C4-2B (cell line): Measurements from ENCODE around the gene DVL1.
"Not testable (repeated sequence)": the region's sequence is repeated elsewhere in the genome, so short reads cannot be mapped to it uniquely, and the experiment has no call there.

ENCODE experiments used
- ZFX ChIP-seq: fragments of 450-650 bp; IDR thresholded peaks from 2 replicates; pipeline ENCODE4 v1.6.1; 2017
- TF ChIP-seq, protein P1 (sequence below): fragments of 450-650 bp; conservative IDR thresholded peaks from 2 replicates; pipeline ENCODE4 v1.5.1; 2017; ENCODE audit warnings: mild to moderate bottlenecking

DNA sequence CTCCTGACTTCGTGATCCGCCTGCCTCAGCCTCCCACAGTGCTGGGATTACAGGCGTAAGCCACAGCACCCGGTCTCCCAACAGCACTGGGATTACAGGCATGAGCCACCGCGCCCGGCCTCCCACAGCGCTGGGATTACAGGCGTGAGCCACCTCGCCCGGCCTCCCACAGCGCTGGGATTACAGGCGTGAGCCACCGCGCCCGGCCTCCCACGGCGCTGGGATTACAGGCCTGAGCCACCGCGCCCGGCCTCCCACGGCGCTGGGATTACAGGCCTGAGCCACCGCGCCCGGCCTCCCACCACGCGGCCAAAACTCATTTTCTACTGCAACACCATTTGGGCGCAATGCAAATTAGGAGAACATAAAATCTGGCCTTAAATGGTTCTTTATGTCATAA, 36.1 kb upstream of the DVL1 start:
- TF ChIP-seq, protein P1, sequence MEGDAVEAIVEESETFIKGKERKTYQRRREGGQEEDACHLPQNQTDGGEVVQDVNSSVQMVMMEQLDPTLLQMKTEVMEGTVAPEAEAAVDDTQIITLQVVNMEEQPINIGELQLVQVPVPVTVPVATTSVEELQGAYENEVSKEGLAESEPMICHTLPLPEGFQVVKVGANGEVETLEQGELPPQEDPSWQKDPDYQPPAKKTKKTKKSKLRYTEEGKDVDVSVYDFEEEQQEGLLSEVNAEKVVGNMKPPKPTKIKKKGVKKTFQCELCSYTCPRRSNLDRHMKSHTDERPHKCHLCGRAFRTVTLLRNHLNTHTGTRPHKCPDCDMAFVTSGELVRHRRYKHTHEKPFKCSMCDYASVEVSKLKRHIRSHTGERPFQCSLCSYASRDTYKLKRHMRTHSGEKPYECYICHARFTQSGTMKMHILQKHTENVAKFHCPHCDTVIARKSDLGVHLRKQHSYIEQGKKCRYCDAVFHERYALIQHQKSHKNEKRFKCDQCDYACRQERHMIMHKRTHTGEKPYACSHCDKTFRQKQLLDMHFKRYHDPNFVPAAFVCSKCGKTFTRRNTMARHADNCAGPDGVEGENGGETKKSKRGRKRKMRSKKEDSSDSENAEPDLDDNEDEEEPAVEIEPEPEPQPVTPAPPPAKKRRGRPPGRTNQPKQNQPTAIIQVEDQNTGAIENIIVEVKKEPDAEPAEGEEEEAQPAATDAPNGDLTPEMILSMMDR: not testable (repeated sequence)
- not testable (repeated sequence) for TF ChIP-seq ZFX
